ENCODE data around the gene RPL32. TPM values are rescaled to one million over a fixed set of nuclear protein-coding genes. Genes with fewer than 3 reads are reported as not detected.

RPL32 gene
- polyA plus RNA-seq, 3 donors: 932 to 1,052 (median 942) TPM

DNA sequence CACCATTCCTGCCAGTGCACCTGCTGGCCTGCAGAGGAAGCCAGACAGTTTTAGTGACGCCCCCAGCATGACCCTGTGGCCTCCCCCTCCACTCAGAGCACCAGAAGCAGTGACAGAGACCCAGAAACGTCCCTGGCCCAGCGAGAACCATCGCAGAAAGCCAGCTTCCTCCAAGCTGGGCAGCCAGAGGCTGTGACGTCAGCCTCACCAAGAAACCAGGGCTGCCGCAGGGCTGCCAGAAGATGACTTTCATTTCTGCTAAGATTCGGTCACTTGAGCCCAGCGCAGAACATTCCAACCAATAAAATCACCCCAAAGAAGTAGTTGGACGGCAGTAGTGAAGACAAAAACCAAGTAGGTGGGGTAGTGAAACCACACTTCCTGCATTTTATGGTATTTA is 29.6 kb upstream of the RPL32 start:
- H3K4me1 Mint-ChIP-seq: peaks cover 23% of the 10 kb centered on the region
- Histone ChIP-seq H3K4me3 (replicated peaks in 1 of 3; ENCODE audit: low read depth in 2 of 3, low read length in 3 of 3) (no peak overlapping the region), H3K27me3 (ENCODE audit: control insufficient read depth in 2 of 2, insufficient read depth in 2 of 2, low read length in 2 of 2) (peaks cover 5 to 23% of the 10 kb centered on the region in 2 donors), H3K4me2 (replicated peaks; ENCODE audit: extremely low read depth, low read length, poor library complexity, severe bottlenecking) (peak overlapping the region; percentile 27), H3K9me3 (replicated peaks in 1 of 2; ENCODE audit: control insufficient read depth in 1 of 2, insufficient read depth in 1 of 2, low read length in 2 of 2) (no peaks in the 10 kb centered on the region), H3K27ac (ENCODE audit: low read depth in 1 of 2, low read length in 2 of 2) (peak overlapping the region in 1 of 2 donors; percentile 11), H3K9ac (ENCODE audit: insufficient read depth, low read length, poor library complexity, severe bottlenecking) (no peak overlapping the region), H3K79me2 (ENCODE audit: insufficient read depth, low read length) (no peaks in the 10 kb centered on the region), H4K20me1 (ENCODE audit: insufficient read depth, low read length) (no peaks in the 10 kb centered on the region), H3K4me1 (ENCODE audit: control insufficient read depth in 1 of 2, insufficient read depth in 2 of 2, low read length in 2 of 2) (peaks cover 17 to 26% of the 10 kb centered on the region in 2 donors), H3K36me3 (replicated peaks in 1 of 2; ENCODE audit: control insufficient read depth in 1 of 2, insufficient read depth in 2 of 2, low read length in 2 of 2) (no peaks in the 10 kb centered on the region), H2AFZ (ENCODE audit: insufficient read depth, low read depth, low read length, poor library complexity, severe bottlenecking) (peak overlapping the region; percentile 54)
- WGBS (ENCODE audit: insufficient coverage): 62% methylated on average over 5 of the region's 9 CpGs
- DNase-seq: peak; percentile 59 to 74 (median 62)
- peak overlapping the region; percentile 1 to 76 (median 28) for H3K27ac Mint-ChIP-seq
- peaks cover 33 to 40% (median 40%) of the 10 kb centered on the region in 3 donors for H3K27me3 Mint-ChIP-seq (ENCODE audit: low read depth in 3 of 3)
- H3K4me3 Mint-ChIP-seq: peak overlapping the region; percentile 6 to 43
- intact Hi-C loops (cut with micrococcal nuclease): no loop called here
- TF ChIP-seq, protein P1, sequence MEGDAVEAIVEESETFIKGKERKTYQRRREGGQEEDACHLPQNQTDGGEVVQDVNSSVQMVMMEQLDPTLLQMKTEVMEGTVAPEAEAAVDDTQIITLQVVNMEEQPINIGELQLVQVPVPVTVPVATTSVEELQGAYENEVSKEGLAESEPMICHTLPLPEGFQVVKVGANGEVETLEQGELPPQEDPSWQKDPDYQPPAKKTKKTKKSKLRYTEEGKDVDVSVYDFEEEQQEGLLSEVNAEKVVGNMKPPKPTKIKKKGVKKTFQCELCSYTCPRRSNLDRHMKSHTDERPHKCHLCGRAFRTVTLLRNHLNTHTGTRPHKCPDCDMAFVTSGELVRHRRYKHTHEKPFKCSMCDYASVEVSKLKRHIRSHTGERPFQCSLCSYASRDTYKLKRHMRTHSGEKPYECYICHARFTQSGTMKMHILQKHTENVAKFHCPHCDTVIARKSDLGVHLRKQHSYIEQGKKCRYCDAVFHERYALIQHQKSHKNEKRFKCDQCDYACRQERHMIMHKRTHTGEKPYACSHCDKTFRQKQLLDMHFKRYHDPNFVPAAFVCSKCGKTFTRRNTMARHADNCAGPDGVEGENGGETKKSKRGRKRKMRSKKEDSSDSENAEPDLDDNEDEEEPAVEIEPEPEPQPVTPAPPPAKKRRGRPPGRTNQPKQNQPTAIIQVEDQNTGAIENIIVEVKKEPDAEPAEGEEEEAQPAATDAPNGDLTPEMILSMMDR (IDR thresholded peaks at IDR 0.05): no peak
- peaks cover under 1 to 8% (median 2%) of the 10 kb centered on the region in 7 donors for H3K9me3 Mint-ChIP-seq
- H3K36me3 Mint-ChIP-seq: peaks cover 0 to 1% of the 10 kb centered on the region in 2 donors

GRCh38 chr3:12869035-12869621 is 27.8 kb upstream of the RPL32 start:
- Mint-ChIP-seq H3K4me3 (peak overlapping the region; percentile 58 to 92), H3K27me3 (ENCODE audit: low read depth in 3 of 3) (peaks cover 18 to 37% (median 31%) of the 10 kb centered on the region in 3 donors), H3K9me3 (peaks cover 13 to 20% (median 18%) of the 10 kb centered on the region in 7 donors), H3K36me3 (peaks cover 0 to 1% of the 10 kb centered on the region in 2 donors), H3K4me1 (peaks cover 21% of the 10 kb centered on the region), H3K27ac (no peak overlapping the region)
- H3K9me3 ChIP-seq (replicated peaks in 1 of 2; ENCODE audit: control insufficient read depth in 1 of 2, insufficient read depth in 1 of 2, low read length in 2 of 2): peaks cover 8 to 15% of the 10 kb centered on the region in 2 donors
- TF ChIP-seq, protein P1 (IDR thresholded peaks at IDR 0.05): no peak
- H3K27me3 ChIP-seq (ENCODE audit: control insufficient read depth in 2 of 2, insufficient read depth in 2 of 2, low read length in 2 of 2): peaks cover 5 to 19% of the 10 kb centered on the region in 2 donors
- intact Hi-C loops (cut with micrococcal nuclease): loop anchor here (2.0 kb wide), 2 partner anchors 22 to 24 kb away; no protein-coding TSS in a partner anchor
- peak overlapping the region; percentile 21 for H3K9ac ChIP-seq (ENCODE audit: insufficient read depth, low read length, poor library complexity, severe bottlenecking)
- no peaks in the 10 kb centered on the region for H4K20me1 ChIP-seq (ENCODE audit: insufficient read depth, low read length)
- H2AFZ ChIP-seq (ENCODE audit: insufficient read depth, low read depth, low read length, poor library complexity, severe bottlenecking): peak overlapping the region; percentile 68
- H3K4me3 ChIP-seq (replicated peaks in 1 of 3; ENCODE audit: low read depth in 2 of 3, low read length in 3 of 3): peak overlapping the region; percentile 20 to 68 (median 29)
- no peak overlapping the region for H3K27ac ChIP-seq (ENCODE audit: low read depth in 1 of 2, low read length in 2 of 2)
- peak in 1 of 3 donors; percentile 20 for DNase-seq
- 0% methylated on average over 17 of the region's 28 CpGs for WGBS (ENCODE audit: insufficient coverage)
- peaks cover 15 to 22% of the 10 kb centered on the region in 2 donors for H3K4me1 ChIP-seq (ENCODE audit: control insufficient read depth in 1 of 2, insufficient read depth in 2 of 2, low read length in 2 of 2)
- no peaks in the 10 kb centered on the region for H3K36me3 ChIP-seq (replicated peaks in 1 of 2; ENCODE audit: control insufficient read depth in 1 of 2, insufficient read depth in 2 of 2, low read length in 2 of 2)
- peak overlapping the region; percentile 71 for H3K4me2 ChIP-seq (replicated peaks; ENCODE audit: extremely low read depth, low read length, poor library complexity, severe bottlenecking)
- no peaks in the 10 kb centered on the region for H3K79me2 ChIP-seq (ENCODE audit: insufficient read depth, low read length)
